Endothelial cell of umbilical vein (primary cell): ENCODE data around the gene MYMX. TPM values are rescaled to one million over a fixed set of nuclear protein-coding genes. Genes with fewer than 3 reads are reported as not detected.

Experiments
- BruUV-seq: library from RNA; stranded (reverse); fragments of 400-500 nt; replicated peaks from 2 replicates; lab custom pipeline; 2021; lab: Mats Ljungman, UMichigan
- CTCF ChIA-PET: fragments of 300-600, 350-600 bp; sonication (Branson Sonifier 250); formaldehyde crosslinking; loops from one replicate; lab custom pipeline; 2021; ENCODE audit warnings: antibody characterized with exemption, inconsistent platforms; lab: Charles Lee
- POLR2A ChIA-PET: fragments of 300-600, 350-600 bp; sonication (Branson Sonifier 250); formaldehyde crosslinking; loops from one replicate; lab custom pipeline; 2021; ENCODE audit warnings: antibody characterized with exemption, inconsistent platforms; lab: Charles Lee
- DNase-seq: peaks from one replicate; pipeline ENCODE4 v3.0.0-alpha.2; 2011; ENCODE audit warnings: low read depth, low spot score
- FAIRE-seq: peaks from 2 replicates; lab custom pipeline; 2011; peaks lifted over from hg19 to GRCh38; lab: Jason Lieb, UNC
- H2AFZ ChIP-seq: 2 replicates; pipeline ENCODE4 v1.6.0; 2012; ENCODE audit warnings: low read depth, low read length, control low read depth, inconsistent platforms
- H3K27ac ChIP-seq: 2 replicates; pipeline ENCODE4 v1.5.1; 2011; ENCODE audit warnings: low read depth, mild to moderate bottlenecking, control low read depth, low read length, moderate library complexity; ENCODE audit not compliant: insufficient read depth
- H3K27me3 ChIP-seq, 2 experiments: 2 replicates each; pipeline versions ENCODE4 v1.6.0 to v1.6.1; 2011; ENCODE audit warnings: low read length in 2 of 2, mixed read lengths in 1 of 2; ENCODE audit not compliant: control insufficient read depth in 2 of 2, insufficient read depth in 2 of 2
- H3K36me3 ChIP-seq, 2 experiments: 2 replicates in 1 of 2; 3 replicates in 1 of 2; pipeline ENCODE4 v1.5.1; 2011; ENCODE audit warnings: low read length in 2 of 2, mild to moderate bottlenecking in 1 of 2, moderate library complexity in 1 of 2; ENCODE audit not compliant: control insufficient read depth in 2 of 2, insufficient read depth in 2 of 2; ENCODE audit errors: extremely low read depth in 1 of 2
- H3K4me1 ChIP-seq: 3 replicates; pipeline ENCODE4 v1.5.1; 2011; ENCODE audit warnings: mild to moderate bottlenecking, low read length; ENCODE audit not compliant: control insufficient read depth, insufficient read depth; ENCODE audit errors: extremely low read depth
- H3K4me2 ChIP-seq: 2 replicates; pipeline ENCODE4 v1.6.1; 2011; ENCODE audit warnings: low read length, control low read depth, mixed read lengths; ENCODE audit not compliant: insufficient read depth
- H3K4me3 ChIP-seq, 3 experiments: fragments of 200-600 bp in 1 of 3; sonication (generic), shearing (Covaris generic) in 1 of 3; replicated peaks in 1 of 3; 2 replicates each; pipeline ENCODE4 v1.5.1; 2011 to 2016; ENCODE audit warnings: control low read depth in 3 of 3, low read length in 3 of 3, mild to moderate bottlenecking in 2 of 3, inconsistent platforms in 1 of 3, low read depth in 1 of 3, moderate library complexity in 1 of 3; ENCODE audit not compliant: insufficient read depth in 1 of 3
- H3K79me2 ChIP-seq: 2 replicates; pipeline ENCODE4 v1.6.0; 2012; ENCODE audit warnings: low read length, inconsistent platforms; ENCODE audit not compliant: control insufficient read depth, insufficient read depth
- H3K9ac ChIP-seq: replicated peaks from 2 replicates; pipeline ENCODE3; 2011; ENCODE audit warnings: low read length, control low read depth; ENCODE audit not compliant: insufficient read depth; ENCODE audit errors: extremely low read depth
- H3K9me1 ChIP-seq: replicated peaks from 3 replicates; pipeline ENCODE4 v1.6.0; 2011; ENCODE audit warnings: mild to moderate bottlenecking, low read length; ENCODE audit not compliant: control insufficient read depth, insufficient read depth; ENCODE audit errors: extremely low read depth
- H3K9me3 ChIP-seq: replicated peaks from 2 replicates; pipeline ENCODE4 v1.5.1; 2012; ENCODE audit warnings: low read length, inconsistent platforms; ENCODE audit not compliant: control insufficient read depth, insufficient read depth
- H4K20me1 ChIP-seq: replicated peaks from 2 replicates; pipeline ENCODE3; 2011; ENCODE audit warnings: mild to moderate bottlenecking, low read length; ENCODE audit not compliant: control insufficient read depth, insufficient read depth; ENCODE audit errors: extremely low read depth
- EZH2 ChIP-seq: IDR thresholded peaks from 2 replicates; pipeline ENCODE4 v1.6.1; 2012; ENCODE audit warnings: borderline replicate concordance, low read depth, mild to moderate bottlenecking, moderate library complexity, low read length, inconsistent platforms; ENCODE audit not compliant: severe bottlenecking
- FOS ChIP-seq: IDR thresholded peaks from 2 replicates; pipeline ENCODE4 v1.6.1; 2011; ENCODE audit warnings: mild to moderate bottlenecking, low read length, moderate library complexity, borderline replicate concordance; ENCODE audit not compliant: insufficient read depth
- GATA2 ChIP-seq: IDR thresholded peaks from 2 replicates; pipeline ENCODE4 v1.7.0; 2011; ENCODE audit warnings: low read depth, mild to moderate bottlenecking, moderate library complexity, mixed read lengths, low read length; ENCODE audit not compliant: insufficient read length, insufficient read depth
- MYC ChIP-seq: IDR thresholded peaks from one replicate; pipeline ENCODE4 v1.6.1; 2011; ENCODE audit warnings: mild to moderate bottlenecking, low read depth, low read length
- POLR2A ChIP-seq: IDR thresholded peaks from 2 replicates; pipeline ENCODE4 v1.6.1; 2012; ENCODE audit warnings: low read depth, mild to moderate bottlenecking, control low read depth, low read length
- POLR2AphosphoS5 ChIP-seq: IDR thresholded peaks from 2 replicates; pipeline ENCODE4 v1.6.1; 2012; ENCODE audit warnings: low read depth, mild to moderate bottlenecking, control low read depth, low read length, moderate library complexity; ENCODE audit not compliant: insufficient read depth
- dilution Hi-C: fragments of 300-500 bp; cut with MboI; formaldehyde crosslinking; loops from one replicate; pipeline ENCODE4 v1.15.0; 2019; ENCODE audit warnings: low sequenced_read_pairs; ENCODE audit not compliant: extremely low pct_ligation_motif_present
- intact Hi-C: fragments of 100-400 bp; cut with micrococcal nuclease; formaldehyde crosslinking; loops from one replicate; pipeline ENCODE4 v1.10.0; 2022
- polyA plus RNA-seq, 4 experiments: library from polyadenylated mRNA; depleted of rRNA in 3 of 4; stranded (reverse) in 3 of 4; unstranded in 1 of 4; fragments of >200 nt; gene quantifications; 2 replicates each; pipeline versions ENCODE4 v1.2.1 to v1.2.3, GENCODE V29; 2011 to 2012; ENCODE audit warnings: missing spikeins in 1 of 4
- total RNA-seq: library from RNA; stranded (reverse); gene quantifications from 2 replicates; pipeline ENCODE4 v1.2.3, GENCODE V29; 2021

Gene MYMX
- total and polyA plus RNA-seq, 2 donors (not counting 3 experiments of a cell fraction or from before 2014, with no cell fraction given) = 0.18 TPM; not detected in 1

DNA sequence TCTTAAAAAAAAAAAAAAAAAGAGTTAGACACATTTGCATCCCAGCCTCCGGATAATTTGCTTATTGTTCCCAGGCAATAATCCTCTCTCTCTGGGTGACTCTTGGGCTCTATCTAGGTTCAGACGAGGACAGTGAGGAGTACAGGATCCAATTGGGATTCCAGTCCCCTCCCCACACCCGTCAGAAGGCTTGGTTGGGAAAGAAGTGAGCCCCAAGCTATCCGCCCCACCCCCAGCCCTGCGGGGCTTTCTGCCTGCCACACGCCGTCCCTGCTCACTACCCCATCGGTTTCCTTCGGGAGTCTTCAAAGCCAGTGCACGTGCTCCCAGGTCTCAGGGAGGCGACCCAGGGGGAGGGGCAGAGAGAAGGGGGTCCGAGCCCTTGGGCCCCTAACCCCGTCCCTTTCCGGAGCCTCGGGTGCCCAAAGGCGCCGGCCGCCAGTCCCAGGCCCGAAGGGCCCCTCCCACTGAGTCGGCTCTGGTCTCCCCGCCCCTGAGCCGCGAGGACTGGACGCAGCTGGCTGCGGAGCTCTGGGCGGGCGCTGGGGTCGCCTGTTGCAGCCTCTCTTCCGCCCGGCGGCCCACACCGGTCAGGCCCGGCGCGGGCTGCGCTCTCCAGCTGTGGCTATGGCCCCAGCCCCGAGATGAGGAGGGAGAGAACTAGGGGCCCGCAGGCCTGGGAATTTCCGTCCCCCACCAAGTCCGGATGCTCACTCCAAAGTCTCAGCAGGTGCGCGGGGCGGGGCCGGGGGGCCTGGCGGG is 2.5 kb downstream of the MYMX start:
- DNase-seq (peak; percentile 87), FAIRE-seq (peak; percentile 92)
- intact Hi-C loops = no loop called here
- dilution Hi-C loops = no loop called here
- H3K4me3 ChIP-seq = peak overlapping the region; percentile 5 to 53 (median 48)
- H3K4me1 ChIP-seq = peaks cover 43% of the 10 kb centered on the region
- peak overlapping the region; percentile 89 for H3K9ac ChIP-seq
- peaks cover 32% of the 10 kb centered on the region for H3K79me2 ChIP-seq
- POLR2A ChIA-PET = interaction anchor here (1.0 to 1.3 kb wide), 2 partner anchors 28 to 42 kb away, joined by 4 to 6 read pairs; partner anchors contain the start of gene HSP90AB1
- TSS peak; percentile 63 for BruUV-seq
- no peaks in the 10 kb centered on the region for H3K27me3 ChIP-seq
- no peaks in the 10 kb centered on the region for H3K9me1 ChIP-seq
- H4K20me1 ChIP-seq = no peaks in the 10 kb centered on the region
- peak overlapping the region; percentile 64 for H3K4me2 ChIP-seq
- H2AFZ ChIP-seq = peak overlapping the region; percentile 82
- TF ChIP-seq FOS = peak; percentile 9
- TF ChIP-seq POLR2A = peak; percentile 58
- no peak for TF ChIP-seq GATA2
- peak; percentile 98 for TF ChIP-seq POLR2AphosphoS5
- TF ChIP-seq MYC = no peak
- no peak for TF ChIP-seq EZH2
- no peaks in the 10 kb centered on the region for H3K9me3 ChIP-seq
- no peaks in the 10 kb centered on the region for H3K36me3 ChIP-seq
- CTCF ChIA-PET = interaction anchor here (0.7 to 9.2 kb wide), 8 partner anchors 15 to 47 kb away, joined by 3 to 91 read pairs (median 4); partner anchors contain the start of gene HSP90AB1
- H3K27ac ChIP-seq = peak overlapping the region; percentile 86
